ENCODE measurements around the gene SNX25.

GRCh38 chr4:185396724-185397385 lies 187.5 kb downstream of the SNX25 start, which contains the start of gene ANKRD37:
- TF ChIP-seq POLR2A (IDR thresholded peaks at IDR 0.05) (peak in 1 of 2 donors; percentile 42), CTCF (IDR thresholded peaks at IDR 0.05) (no peak)
